ENCODE measurements around the gene ZNF143. TPM values are rescaled to one million over a fixed set of nuclear protein-coding genes. Genes with fewer than 3 reads are reported as not detected.
A peak's percentile ranks its signal among the peaks of the same experiment; 100 is the strongest.
"Not testable (repeated sequence)": the region's sequence is repeated elsewhere in the genome, so short reads cannot be mapped to it uniquely, and the experiment has no call there.

The ZNF143 gene
- total RNA-seq, 2 experiments from 2014 or later: 26.5 to 33.7 TPM

DNA sequence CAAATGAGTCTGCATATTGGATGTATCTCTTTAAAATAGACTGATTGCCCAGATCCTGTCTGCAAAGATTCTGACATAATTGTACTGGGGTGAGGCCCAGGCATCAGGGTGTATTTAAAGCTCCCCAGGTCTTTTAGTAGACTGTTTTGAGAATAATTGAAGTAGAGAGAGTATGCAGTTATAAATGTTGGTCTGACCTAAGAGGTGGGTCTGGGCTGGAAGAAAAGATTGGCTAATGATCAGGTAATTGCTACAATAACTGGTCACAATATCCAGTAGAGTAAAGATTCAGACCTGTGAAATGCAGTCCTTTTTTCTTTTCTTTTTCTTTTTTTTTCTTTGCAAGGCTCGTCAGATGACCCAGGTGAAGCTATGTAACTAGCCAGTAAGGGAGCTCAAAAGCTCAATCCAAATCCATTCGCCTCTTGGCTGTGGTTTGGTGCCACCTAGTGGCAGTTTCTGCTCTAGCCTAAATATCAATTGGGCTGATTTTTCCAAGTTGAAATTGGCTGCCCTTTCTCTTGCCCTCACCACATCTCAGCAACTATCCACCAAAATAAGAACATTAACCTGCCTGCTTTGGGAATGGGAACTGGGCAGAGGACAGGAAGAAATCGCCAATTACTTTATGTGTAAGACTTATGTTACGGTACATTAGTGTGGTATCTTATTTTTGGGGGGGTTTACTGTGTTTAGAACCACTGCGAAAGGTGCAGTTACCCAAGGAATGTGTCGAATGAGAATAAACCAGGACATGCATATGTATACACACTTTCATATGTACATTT lies 45.9 kb downstream of the ZNF143 start:
- no peaks in the 10 kb centered on the region for H3K9me3 Mint-ChIP-seq
- no peaks in the 10 kb centered on the region for H3K27me3 Mint-ChIP-seq
- intact Hi-C loops (cut with micrococcal nuclease): loop anchor here (10.0 kb wide), 3 partner anchors 252 to 492 kb away; no protein-coding TSS in a partner anchor
- CTCF ChIA-PET: interaction anchor here (0.6 to 3.5 kb wide), 89 partner anchors 9 to 817 kb away, joined by 3 to 43 read pairs (median 4); partner anchors contain the start of gene ZNF143
- DNase-seq (peak; percentile 89), ATAC-seq (peak; percentile 83)
- TF ChIP-seq, protein P1, sequence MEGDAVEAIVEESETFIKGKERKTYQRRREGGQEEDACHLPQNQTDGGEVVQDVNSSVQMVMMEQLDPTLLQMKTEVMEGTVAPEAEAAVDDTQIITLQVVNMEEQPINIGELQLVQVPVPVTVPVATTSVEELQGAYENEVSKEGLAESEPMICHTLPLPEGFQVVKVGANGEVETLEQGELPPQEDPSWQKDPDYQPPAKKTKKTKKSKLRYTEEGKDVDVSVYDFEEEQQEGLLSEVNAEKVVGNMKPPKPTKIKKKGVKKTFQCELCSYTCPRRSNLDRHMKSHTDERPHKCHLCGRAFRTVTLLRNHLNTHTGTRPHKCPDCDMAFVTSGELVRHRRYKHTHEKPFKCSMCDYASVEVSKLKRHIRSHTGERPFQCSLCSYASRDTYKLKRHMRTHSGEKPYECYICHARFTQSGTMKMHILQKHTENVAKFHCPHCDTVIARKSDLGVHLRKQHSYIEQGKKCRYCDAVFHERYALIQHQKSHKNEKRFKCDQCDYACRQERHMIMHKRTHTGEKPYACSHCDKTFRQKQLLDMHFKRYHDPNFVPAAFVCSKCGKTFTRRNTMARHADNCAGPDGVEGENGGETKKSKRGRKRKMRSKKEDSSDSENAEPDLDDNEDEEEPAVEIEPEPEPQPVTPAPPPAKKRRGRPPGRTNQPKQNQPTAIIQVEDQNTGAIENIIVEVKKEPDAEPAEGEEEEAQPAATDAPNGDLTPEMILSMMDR (IDR thresholded peaks at IDR 0.05): peak; percentile 82
- peaks cover 13% of the 10 kb centered on the region for H3K36me3 Mint-ChIP-seq (ENCODE audit: low read depth)
- POLR2A ChIA-PET: interaction anchor here (1.7 kb wide), 1 partner anchor 46 kb away, joined by 5 read pairs; the partner anchor contains the start of gene ZNF143
- H3K4me1 Mint-ChIP-seq (ENCODE audit: low read depth): peaks cover 8% of the 10 kb centered on the region
- H3K4me3 Mint-ChIP-seq: no peak overlapping the region
- H3K27ac Mint-ChIP-seq: no peak overlapping the region

DNA sequence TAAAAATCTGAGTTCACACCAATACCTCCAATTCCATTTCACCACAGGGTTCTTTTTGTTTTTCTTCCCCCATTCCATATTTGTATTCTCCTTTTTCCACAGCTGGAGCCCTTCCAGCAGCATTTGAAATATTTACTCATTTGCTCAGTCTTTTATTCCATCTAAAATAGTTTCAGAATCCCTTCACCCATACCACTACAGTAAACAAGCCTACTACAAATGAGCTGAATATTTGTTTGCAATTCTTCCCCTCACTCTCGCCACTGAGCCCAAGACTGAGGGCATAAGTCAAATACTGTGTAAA lies 46.4 kb downstream of the ZNF143 start:
- ChIA-PET CTCF (interaction anchor here (0.7 to 3.5 kb wide), 46 partner anchors 9 to 816 kb away, joined by 3 to 43 read pairs (median 5); no protein-coding TSS in a partner anchor), POLR2A (interaction anchor here (0.6 to 1.0 kb wide), 2 partner anchors 18 to 19 kb away, joined by 3 read pairs; no protein-coding TSS in a partner anchor)
- no peak overlapping the region for H3K27ac Mint-ChIP-seq
- DNase-seq (no peak), ATAC-seq (no peak)
- intact Hi-C loops (cut with micrococcal nuclease): loop anchor here (10.0 kb wide), 3 partner anchors 252 to 492 kb away; no protein-coding TSS in a partner anchor
- peaks cover 8% of the 10 kb centered on the region for H3K4me1 Mint-ChIP-seq (ENCODE audit: low read depth)
- no peaks in the 10 kb centered on the region for H3K9me3 Mint-ChIP-seq
- no peaks in the 10 kb centered on the region for H3K27me3 Mint-ChIP-seq
- peaks cover 13% of the 10 kb centered on the region for H3K36me3 Mint-ChIP-seq (ENCODE audit: low read depth)
- TF ChIP-seq, protein P1 (IDR thresholded peaks at IDR 0.05): no peak
- no peak overlapping the region for H3K4me3 Mint-ChIP-seq

- intact Hi-C loops (cut with micrococcal nuclease): loop anchor here (10.0 kb wide), 3 partner anchors 254 to 494 kb away; no protein-coding TSS in a partner anchor
- no peaks in the 10 kb centered on the region for H3K27me3 Mint-ChIP-seq
- no peaks in the 10 kb centered on the region for H3K9me3 Mint-ChIP-seq
- ChIA-PET CTCF (no interaction called here), POLR2A (no interaction called here)
- TF ChIP-seq, protein P1 (IDR thresholded peaks at IDR 0.05): no peak
- H3K36me3 Mint-ChIP-seq (ENCODE audit: low read depth): peaks cover 23% of the 10 kb centered on the region
- peaks cover 8% of the 10 kb centered on the region for H3K4me1 Mint-ChIP-seq (ENCODE audit: low read depth)
- H3K4me3 Mint-ChIP-seq: no peak overlapping the region
- DNase-seq (no peak), ATAC-seq (no peak)
- no peak overlapping the region for H3K27ac Mint-ChIP-seq
These were observed 48.2 kb downstream of the ZNF143 start for GRCh38 chr11:9509041-9509440.

DNA sequence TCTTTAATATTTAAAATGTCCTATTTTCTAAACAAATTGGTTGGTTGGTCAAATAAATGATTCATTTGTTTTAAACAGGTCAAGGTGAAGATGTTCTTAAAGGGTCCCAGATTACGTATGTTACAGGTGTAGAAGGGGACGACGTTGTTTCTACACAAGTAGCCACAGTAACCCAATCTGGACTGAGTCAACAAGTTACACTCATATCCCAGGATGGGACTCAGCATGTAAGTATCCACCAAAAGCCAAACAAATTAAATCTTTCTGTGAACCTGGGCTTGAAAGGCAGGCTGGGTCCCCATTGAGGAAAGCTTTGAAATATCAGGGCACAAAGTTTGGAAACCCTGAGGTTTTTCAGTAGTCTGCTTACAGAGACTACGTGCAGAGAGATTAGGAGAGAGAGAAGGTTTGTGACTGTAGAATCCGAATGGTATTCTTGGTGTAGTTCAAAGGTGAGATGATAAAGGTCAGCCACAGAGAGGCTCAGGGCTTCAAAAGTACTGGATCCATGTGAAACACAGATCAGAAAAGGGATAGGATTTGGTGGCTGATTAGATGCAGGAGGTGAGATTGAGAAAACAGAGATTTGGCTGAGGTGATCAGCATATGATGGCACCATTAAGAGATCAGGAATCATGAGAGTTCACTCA lies 51.7 kb downstream of the ZNF143 start:
- no peaks in the 10 kb centered on the region for H3K27me3 Mint-ChIP-seq
- DNase-seq (no peak), ATAC-seq (no peak)
- H3K9me3 Mint-ChIP-seq: no peaks in the 10 kb centered on the region
- TF ChIP-seq, protein P1 (IDR thresholded peaks at IDR 0.05): no peak
- ChIA-PET POLR2A (no interaction called here), CTCF (interaction anchor here (1.1 kb wide), 1 partner anchor 22 kb away, joined by 5 read pairs; no protein-coding TSS in a partner anchor)
- intact Hi-C loops (cut with micrococcal nuclease): no loop called here
- peaks cover 4% of the 10 kb centered on the region for H3K4me1 Mint-ChIP-seq (ENCODE audit: low read depth)
- peaks cover 38% of the 10 kb centered on the region for H3K36me3 Mint-ChIP-seq (ENCODE audit: low read depth)
- no peak overlapping the region for H3K27ac Mint-ChIP-seq
- H3K4me3 Mint-ChIP-seq: no peak overlapping the region

DNA sequence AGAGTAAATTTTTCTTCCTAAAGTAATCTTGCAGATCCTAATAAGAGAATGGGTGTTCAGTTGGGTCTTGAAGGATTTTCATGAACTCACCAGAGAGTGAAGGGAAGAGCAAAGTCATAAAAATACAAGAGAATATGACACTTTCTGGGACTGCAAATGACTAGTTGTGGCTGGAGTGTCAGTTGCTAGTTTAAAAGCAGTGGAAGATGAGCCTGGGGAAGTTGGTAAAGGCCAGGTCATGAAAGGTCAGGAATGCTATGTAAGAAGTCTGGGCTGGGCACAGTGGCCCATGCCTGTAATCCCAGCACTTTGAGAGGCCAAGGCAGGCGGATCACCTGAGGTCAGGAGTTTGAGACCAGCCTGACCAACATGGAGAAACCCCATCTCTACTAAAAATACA lies 53.8 kb downstream of the ZNF143 start:
- H3K9me3 Mint-ChIP-seq; DNase-seq; H3K4me3 Mint-ChIP-seq; H3K27ac Mint-ChIP-seq; ATAC-seq; POLR2A ChIA-PET; H3K4me1 Mint-ChIP-seq (ENCODE audit: low read depth); CTCF ChIA-PET; intact Hi-C loops (cut with micrococcal nuclease); H3K27me3 Mint-ChIP-seq: not testable (repeated sequence)
- peaks cover 43% of the 10 kb centered on the region for H3K36me3 Mint-ChIP-seq (ENCODE audit: low read depth)

Measured in activated CD8-positive, alpha-beta T cell treated with anti-CD3 and anti-CD28 coated beads for 36 hours (primary cell).